NCI-H82 treated with DMSO at 0.1 percent for 48 hours (cell line): ENCODE results near the gene UNC45A.

ENCODE experiments used
- DNase-seq: peaks from one replicate; lab custom pipeline; 2025; ENCODE audit not compliant: unreplicated experiment; lab: John Stamatoyannopoulos, UW

The UNC45A gene

DNA sequence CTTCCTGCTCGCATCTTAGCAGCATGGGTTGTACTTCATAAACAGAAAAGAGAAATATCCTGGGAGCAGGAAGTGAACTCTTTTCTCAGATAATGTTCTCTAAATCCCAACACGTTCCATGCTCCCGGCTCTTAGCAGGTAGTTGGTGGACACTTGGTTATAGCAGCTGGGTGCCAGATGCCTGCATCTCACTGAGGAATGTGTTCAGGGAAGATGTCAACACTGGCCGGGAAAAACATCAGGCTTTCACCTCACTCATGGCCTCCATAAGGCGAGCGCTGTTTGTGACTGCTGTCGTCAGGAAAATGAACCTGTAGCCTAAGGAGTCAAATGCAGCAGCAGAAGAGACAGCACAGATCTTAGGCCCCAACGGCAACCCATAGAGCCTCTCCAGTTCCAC is 63.7 kb downstream of the UNC45A start:
- DNase-seq = no peak

DNA sequence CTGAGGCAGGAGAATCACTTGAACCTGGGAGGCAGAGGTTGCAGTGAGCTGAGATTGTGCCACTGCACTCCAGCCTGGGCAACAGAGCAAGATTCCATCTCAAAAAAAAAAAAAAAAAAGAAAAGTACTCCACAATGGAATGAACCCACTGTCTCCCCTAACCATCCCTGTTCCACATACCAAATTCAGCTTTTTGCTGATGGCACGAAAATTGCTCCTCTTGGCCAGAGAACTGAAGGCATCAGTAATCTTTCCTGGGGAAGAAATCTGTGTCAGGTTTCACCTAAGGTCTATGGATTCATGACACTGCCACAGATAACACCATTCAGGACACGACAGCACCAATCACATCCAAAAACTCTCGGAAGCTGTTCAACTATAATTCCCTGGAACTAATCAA is 66.1 kb downstream of the UNC45A start:
- no peak for DNase-seq
